Esophagus (tissue), 2 donors: ENCODE results near the gene OR10Z1. TPM values are rescaled to one million over a fixed set of nuclear protein-coding genes. Genes with fewer than 3 reads are reported as not detected.

Experiments used
- H3K27ac ChIP-seq, 2 donors: one replicate each; pipeline ENCODE4 v1.5.1; 2013; ENCODE audit warnings: low read depth in 2 of 2, mild to moderate bottlenecking in 2 of 2, inconsistent platforms in 1 of 2, low read length in 1 of 2, moderate library complexity in 1 of 2
- H3K27me3 ChIP-seq, 2 donors: one replicate each; pipeline ENCODE4 v1.6.1; 2013; ENCODE audit warnings: low read length in 2 of 2, control low read depth in 1 of 2, mild to moderate bottlenecking in 1 of 2; ENCODE audit not compliant: insufficient read depth in 2 of 2, control insufficient read depth in 1 of 2
- H3K36me3 ChIP-seq, 2 donors: one replicate each; pipeline ENCODE4 v1.6.1; 2013; ENCODE audit warnings: low read length in 1 of 2; ENCODE audit not compliant: control insufficient read depth in 2 of 2, insufficient read depth in 2 of 2
- H3K4me1 ChIP-seq, 2 donors: one replicate each; pipeline ENCODE4 v1.6.1; 2013; ENCODE audit warnings: low read length in 1 of 2; ENCODE audit not compliant: control insufficient read depth in 2 of 2, insufficient read depth in 2 of 2
- H3K4me3 ChIP-seq, 2 donors: one replicate each; pipeline ENCODE4 v1.5.1; 2013; ENCODE audit warnings: low read length in 2 of 2, mild to moderate bottlenecking in 2 of 2, low read depth in 1 of 2, moderate library complexity in 1 of 2
- H3K9me3 ChIP-seq, 2 donors: one replicate each; pipeline ENCODE4 v1.6.1; 2013; ENCODE audit warnings: mild to moderate bottlenecking in 2 of 2, low read depth in 1 of 2, low read length in 1 of 2, moderate library complexity in 1 of 2; ENCODE audit not compliant: control insufficient read depth in 2 of 2, insufficient read depth in 1 of 2
- WGBS, 2 donors: extraction: QIAGEN DNeasy Blood & Tissue Kit; methylation state at CpG; one replicate each; pipeline ENCODE4 v1.1.7; 2013; 5-methylcytosine and 5-hydroxymethylcytosine counted together
- polyA plus RNA-seq, 2 donors: library from polyadenylated mRNA; stranded (reverse); fragments of 200-250 nt; gene quantifications; one replicate each; pipeline ENCODE4 v1.2.3, GENCODE V29; 2013
- donor health status: healthy with polysubstance abuse.
- donor health status: Bipolar disorder and iron deficiency.

Gene OR10Z1
- polyA plus RNA-seq, 2 donors = not detected

DNA sequence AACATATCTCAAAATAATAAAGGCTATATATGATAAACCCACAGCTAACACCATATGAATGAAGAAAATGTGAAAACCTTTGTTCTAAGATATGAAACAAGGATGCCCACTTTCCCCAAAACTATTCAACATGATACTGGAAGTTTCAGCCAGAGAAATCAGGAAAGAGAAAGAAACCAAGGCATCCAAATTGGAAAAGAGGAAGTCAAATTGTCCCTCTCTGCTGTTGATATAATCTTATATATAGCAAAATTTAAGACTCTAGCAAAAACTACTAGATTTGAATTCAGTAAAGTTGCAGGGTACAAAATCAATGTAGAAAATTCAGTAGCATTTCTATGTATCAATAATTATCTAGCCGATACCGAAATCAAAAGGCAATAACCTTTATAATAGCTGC, 4.3 kb upstream of the OR10Z1 start:
- Histone ChIP-seq H3K27ac (no peak overlapping the region), H3K9me3 (peaks cover 2 to 5% of the 10 kb centered on the region in 2 donors), H3K27me3 (no peaks in the 10 kb centered on the region), H3K4me1 (no peaks in the 10 kb centered on the region), H3K36me3 (no peaks in the 10 kb centered on the region), H3K4me3 (no peak overlapping the region)
- WGBS, 2 donors = 48 to 87% methylated on average over 2 of the region's 2 CpGs

DNA sequence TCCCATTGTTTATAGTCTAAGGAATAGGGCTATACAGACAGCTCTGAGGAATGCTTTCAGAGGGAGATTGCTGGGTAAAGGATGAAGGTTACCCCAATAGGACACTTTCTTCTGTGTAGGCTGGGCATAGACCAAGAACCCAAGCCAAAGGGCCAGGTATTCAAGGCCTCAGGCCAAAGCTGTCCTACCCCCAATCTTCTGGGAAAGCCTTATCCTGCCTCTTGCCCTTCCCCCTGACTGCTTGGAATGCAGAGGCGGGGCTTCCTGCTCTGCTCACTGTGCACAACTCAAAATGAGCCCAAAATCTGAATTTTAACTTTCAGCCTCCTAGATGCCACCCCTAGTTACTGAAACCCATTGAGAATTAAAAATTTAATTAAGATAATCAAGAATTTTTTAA, 2.2 kb downstream of the OR10Z1 start:
- Histone ChIP-seq H3K36me3 (no peaks in the 10 kb centered on the region), H3K27ac (no peak overlapping the region), H3K4me3 (no peak overlapping the region), H3K9me3 (no peaks in the 10 kb centered on the region), H3K4me1 (no peaks in the 10 kb centered on the region), H3K27me3 (no peaks in the 10 kb centered on the region)
- WGBS, 2 donors = 71 to 78% methylated on average over 1 of the region's 1 CpG

DNA sequence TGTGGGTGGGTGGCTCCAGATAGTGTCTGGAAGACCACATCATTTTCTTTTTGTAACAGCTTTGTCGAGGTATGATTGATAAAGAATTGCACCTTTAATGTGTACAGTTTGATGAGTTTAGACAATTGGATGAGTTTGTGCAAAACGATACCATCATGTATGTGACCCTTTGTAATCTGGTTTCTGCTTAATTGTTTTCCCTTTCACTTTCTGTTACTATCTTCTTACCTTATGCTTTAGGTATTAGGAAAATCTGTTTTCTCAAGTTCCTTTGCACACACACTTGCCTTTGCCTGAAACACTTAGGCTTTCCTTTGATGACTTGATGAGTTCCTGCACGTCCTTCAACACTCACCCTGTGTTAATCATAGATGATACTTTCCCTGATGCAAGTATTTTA, 6.8 kb downstream of the OR10Z1 start:
- Histone ChIP-seq H3K9me3 (no peaks in the 10 kb centered on the region), H3K27ac (no peak overlapping the region), H3K4me3 (no peak overlapping the region), H3K27me3 (no peaks in the 10 kb centered on the region), H3K4me1 (no peaks in the 10 kb centered on the region), H3K36me3 (no peaks in the 10 kb centered on the region)
- 50 to 58% methylated on average over 3 of the region's 3 CpGs for WGBS, 2 donors

DNA sequence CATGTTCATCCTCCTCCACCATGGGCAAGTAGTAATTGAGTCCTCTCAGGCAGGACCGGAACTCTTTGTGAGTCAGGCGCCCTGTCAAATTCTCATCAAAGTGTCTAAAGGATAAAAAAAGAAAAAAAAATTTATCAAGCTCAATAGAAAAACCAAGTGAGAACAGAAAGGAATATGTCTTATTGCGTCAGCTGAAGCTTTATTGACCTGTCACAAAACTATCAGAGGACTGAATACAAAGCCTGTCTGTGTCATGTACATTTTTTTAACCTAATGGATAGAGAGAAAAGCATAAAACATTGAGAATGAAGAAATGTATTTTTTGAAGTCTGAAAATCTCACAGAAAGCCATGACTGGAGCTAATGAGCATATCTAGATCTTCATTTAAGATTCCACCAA, 8.7 kb downstream of the OR10Z1 start:
- Histone ChIP-seq H3K27me3 (no peaks in the 10 kb centered on the region), H3K4me1 (no peaks in the 10 kb centered on the region)
- WGBS, 2 donors = 72 to 86% methylated on average over 3 of the region's 3 CpGs

DNA sequence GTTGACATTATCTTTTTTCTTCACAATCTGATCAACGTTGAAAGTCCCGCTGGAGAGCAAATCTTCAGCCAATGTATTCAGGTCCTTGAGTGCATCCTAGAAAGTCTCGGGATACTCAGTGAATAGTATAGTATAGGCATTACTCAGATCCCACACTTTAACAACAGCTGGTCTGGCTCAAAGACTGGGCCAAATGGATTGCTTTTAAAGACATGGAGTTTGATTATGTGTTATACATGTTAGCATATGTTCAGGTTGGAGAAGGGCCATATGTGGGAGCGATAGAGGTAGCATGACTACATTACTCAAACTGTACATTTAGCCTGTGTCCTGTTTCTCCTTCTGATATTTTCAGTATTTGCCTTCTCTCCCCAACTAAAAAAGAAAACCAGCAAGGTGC, 33.1 kb downstream of the OR10Z1 start:
- WGBS, 2 donors = 81 to 85% methylated on average over 4 of the region's 4 CpGs
- H3K4me1 ChIP-seq = no peaks in the 10 kb centered on the region

More for the DNA sequence above, 8.7 kb downstream of the OR10Z1 start:
- Histone ChIP-seq H3K4me3 (no peak overlapping the region), H3K36me3 (no peaks in the 10 kb centered on the region), H3K9me3 (no peaks in the 10 kb centered on the region), H3K27ac (no peak overlapping the region)

DNA sequence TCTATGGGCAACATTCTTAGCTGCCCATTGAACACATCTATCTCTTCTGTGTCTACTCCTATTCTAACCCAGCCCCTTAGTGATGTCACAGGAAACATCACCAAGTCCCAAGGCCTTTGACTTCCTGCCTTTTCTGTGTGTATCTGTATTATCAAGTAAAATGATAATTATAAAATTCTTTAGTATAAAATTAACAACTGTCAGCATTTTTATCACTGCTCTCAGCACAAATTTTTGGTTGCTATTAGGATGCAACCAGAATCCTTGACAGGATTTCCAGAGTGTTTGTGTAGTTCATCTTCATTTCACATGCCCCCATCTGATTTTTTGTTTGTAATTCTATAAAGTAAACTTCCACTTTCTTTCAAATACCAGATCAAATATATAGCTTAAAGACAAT, 33.8 kb downstream of the OR10Z1 start:
- Histone ChIP-seq H3K27me3 (no peaks in the 10 kb centered on the region), H3K4me1 (no peaks in the 10 kb centered on the region), H3K9me3 (no peaks in the 10 kb centered on the region), H3K27ac (no peak overlapping the region), H3K36me3 (no peaks in the 10 kb centered on the region), H3K4me3 (no peak overlapping the region)

More for the DNA sequence above, 33.1 kb downstream of the OR10Z1 start:
- Histone ChIP-seq H3K27ac (no peak overlapping the region), H3K9me3 (no peaks in the 10 kb centered on the region), H3K27me3 (no peaks in the 10 kb centered on the region), H3K36me3 (no peaks in the 10 kb centered on the region), H3K4me3 (no peak overlapping the region)

DNA sequence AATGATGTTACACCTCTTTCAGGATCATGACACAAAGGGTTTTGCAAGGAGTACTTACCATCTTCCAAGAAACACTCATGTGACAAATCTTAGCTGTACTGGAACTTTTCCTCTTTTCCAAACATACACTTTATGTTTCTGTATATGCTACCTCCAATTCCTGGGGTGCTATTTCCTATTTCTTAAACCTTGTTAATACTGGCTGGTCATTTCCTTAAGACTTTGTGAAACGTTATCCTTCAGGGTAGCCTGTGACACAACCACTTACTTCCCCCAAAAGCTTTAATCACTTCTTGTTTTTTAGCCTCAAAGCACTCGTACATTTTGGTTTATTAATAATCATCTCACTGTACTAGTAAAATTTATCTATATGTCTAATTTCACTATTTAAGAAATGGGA, 39.4 kb downstream of the OR10Z1 start:
- Histone ChIP-seq H3K4me3 (no peak overlapping the region), H3K36me3 (no peaks in the 10 kb centered on the region), H3K27me3 (no peaks in the 10 kb centered on the region), H3K4me1 (no peaks in the 10 kb centered on the region), H3K27ac (no peak overlapping the region), H3K9me3 (no peaks in the 10 kb centered on the region)
- WGBS, 2 donors = 49 to 57% methylated on average over 2 of the region's 2 CpGs

DNA sequence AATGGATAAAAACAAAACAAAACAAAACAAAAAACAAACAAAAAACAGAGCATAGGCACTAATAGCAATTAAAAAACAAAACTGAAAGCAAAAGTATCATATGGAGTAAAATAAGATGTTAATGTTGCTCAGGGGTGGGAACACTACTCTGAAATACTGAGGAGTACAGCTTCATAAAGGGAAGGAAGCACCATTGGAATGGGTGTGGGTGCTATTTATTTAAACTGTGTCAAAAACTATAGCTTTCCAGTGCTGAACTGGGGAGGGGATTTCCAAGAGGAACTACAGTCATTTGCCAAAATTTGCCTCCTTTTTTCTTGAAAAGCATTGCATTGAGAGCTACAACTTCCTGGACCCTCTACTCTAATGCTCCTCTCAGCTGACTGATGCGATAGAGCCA, 41.4 kb downstream of the OR10Z1 start:
- no peaks in the 10 kb centered on the region for H3K9me3 ChIP-seq

DNA sequence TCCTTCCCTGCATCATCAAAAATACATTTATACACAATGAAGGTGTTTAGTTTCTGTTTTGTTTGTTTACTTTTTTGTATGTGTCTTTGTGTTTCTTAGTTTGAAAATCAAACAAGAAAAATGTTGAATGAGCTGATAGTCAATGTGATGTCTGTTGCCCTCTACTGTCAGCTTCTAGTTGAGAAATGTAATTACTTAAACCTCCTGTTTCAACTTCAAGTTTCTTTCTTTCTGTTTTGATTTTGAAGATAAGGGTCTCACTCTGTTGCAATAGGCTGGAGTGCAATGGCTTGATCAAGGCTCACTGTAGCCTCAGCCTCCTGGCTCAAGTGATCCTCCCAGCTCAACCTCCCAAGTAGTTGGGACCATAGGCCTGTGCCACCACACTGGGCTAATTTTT, 44.0 kb downstream of the OR10Z1 start:
- no peak overlapping the region for H3K27ac ChIP-seq
- H3K4me3 ChIP-seq = no peak overlapping the region
- no peaks in the 10 kb centered on the region for H3K4me1 ChIP-seq

More for the DNA sequence above, 41.4 kb downstream of the OR10Z1 start:
- WGBS, 2 donors = 90 to 96% methylated on average over 1 of the region's 1 CpG
- H3K27me3 ChIP-seq = no peaks in the 10 kb centered on the region
- H3K27ac ChIP-seq = no peak overlapping the region
- no peaks in the 10 kb centered on the region for H3K4me1 ChIP-seq
- no peaks in the 10 kb centered on the region for H3K36me3 ChIP-seq
- no peak overlapping the region for H3K4me3 ChIP-seq

DNA sequence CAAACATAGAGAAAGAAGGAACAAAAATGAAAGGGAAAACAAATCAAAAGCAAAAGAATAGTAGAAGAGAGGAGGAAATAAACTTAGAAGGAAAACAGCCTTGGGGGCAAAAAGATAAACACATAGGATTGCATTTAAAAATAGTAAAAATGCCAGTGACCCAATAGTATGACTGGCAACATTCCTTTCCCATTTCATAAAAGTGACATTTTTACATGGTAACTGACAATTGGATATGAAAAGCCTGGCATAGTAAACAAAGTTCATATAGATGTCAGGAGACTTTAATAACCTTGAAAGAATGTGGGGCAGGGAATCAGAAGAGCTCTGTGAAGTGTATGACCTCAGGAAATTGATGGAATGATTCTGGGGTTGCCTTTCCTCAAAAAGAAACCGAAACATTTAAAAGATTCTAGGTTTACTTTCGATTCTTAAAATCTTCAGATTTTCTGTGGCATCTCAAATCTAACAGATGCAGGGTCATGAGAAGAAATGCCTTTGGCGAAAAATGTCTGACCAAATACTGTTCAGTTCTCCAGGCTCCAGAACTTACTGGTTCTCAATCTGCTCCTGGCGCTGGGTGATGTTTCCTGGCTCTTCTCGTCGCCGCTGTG, 47.8 kb downstream of the OR10Z1 start:
- Histone ChIP-seq H3K9me3 (no peaks in the 10 kb centered on the region), H3K4me1 (no peaks in the 10 kb centered on the region), H3K27ac (no peak overlapping the region), H3K36me3 (no peaks in the 10 kb centered on the region), H3K27me3 (no peaks in the 10 kb centered on the region), H3K4me3 (no peak overlapping the region)
- 85 to 89% methylated on average over 7 of the region's 7 CpGs for WGBS, 2 donors

More for the DNA sequence above, 44.0 kb downstream of the OR10Z1 start:
- H3K27me3 ChIP-seq = no peaks in the 10 kb centered on the region
- no peaks in the 10 kb centered on the region for H3K36me3 ChIP-seq
- no peaks in the 10 kb centered on the region for H3K9me3 ChIP-seq
